ENCODE data around the gene CEP112. TPM values are rescaled to one million over a fixed set of nuclear protein-coding genes. Genes with fewer than 3 reads are reported as not detected.

The CEP112 gene
- total and polyA plus RNA-seq, 2 of the 8 experiments (the other 6 are each of a cell fraction or from before 2014, with no cell fraction given): 0.62 to 3.1 TPM

GRCh38 chr17:65753348-65753747 is 438.6 kb downstream of the CEP112 start (continued):
- TF ChIP-seq, protein P1, sequence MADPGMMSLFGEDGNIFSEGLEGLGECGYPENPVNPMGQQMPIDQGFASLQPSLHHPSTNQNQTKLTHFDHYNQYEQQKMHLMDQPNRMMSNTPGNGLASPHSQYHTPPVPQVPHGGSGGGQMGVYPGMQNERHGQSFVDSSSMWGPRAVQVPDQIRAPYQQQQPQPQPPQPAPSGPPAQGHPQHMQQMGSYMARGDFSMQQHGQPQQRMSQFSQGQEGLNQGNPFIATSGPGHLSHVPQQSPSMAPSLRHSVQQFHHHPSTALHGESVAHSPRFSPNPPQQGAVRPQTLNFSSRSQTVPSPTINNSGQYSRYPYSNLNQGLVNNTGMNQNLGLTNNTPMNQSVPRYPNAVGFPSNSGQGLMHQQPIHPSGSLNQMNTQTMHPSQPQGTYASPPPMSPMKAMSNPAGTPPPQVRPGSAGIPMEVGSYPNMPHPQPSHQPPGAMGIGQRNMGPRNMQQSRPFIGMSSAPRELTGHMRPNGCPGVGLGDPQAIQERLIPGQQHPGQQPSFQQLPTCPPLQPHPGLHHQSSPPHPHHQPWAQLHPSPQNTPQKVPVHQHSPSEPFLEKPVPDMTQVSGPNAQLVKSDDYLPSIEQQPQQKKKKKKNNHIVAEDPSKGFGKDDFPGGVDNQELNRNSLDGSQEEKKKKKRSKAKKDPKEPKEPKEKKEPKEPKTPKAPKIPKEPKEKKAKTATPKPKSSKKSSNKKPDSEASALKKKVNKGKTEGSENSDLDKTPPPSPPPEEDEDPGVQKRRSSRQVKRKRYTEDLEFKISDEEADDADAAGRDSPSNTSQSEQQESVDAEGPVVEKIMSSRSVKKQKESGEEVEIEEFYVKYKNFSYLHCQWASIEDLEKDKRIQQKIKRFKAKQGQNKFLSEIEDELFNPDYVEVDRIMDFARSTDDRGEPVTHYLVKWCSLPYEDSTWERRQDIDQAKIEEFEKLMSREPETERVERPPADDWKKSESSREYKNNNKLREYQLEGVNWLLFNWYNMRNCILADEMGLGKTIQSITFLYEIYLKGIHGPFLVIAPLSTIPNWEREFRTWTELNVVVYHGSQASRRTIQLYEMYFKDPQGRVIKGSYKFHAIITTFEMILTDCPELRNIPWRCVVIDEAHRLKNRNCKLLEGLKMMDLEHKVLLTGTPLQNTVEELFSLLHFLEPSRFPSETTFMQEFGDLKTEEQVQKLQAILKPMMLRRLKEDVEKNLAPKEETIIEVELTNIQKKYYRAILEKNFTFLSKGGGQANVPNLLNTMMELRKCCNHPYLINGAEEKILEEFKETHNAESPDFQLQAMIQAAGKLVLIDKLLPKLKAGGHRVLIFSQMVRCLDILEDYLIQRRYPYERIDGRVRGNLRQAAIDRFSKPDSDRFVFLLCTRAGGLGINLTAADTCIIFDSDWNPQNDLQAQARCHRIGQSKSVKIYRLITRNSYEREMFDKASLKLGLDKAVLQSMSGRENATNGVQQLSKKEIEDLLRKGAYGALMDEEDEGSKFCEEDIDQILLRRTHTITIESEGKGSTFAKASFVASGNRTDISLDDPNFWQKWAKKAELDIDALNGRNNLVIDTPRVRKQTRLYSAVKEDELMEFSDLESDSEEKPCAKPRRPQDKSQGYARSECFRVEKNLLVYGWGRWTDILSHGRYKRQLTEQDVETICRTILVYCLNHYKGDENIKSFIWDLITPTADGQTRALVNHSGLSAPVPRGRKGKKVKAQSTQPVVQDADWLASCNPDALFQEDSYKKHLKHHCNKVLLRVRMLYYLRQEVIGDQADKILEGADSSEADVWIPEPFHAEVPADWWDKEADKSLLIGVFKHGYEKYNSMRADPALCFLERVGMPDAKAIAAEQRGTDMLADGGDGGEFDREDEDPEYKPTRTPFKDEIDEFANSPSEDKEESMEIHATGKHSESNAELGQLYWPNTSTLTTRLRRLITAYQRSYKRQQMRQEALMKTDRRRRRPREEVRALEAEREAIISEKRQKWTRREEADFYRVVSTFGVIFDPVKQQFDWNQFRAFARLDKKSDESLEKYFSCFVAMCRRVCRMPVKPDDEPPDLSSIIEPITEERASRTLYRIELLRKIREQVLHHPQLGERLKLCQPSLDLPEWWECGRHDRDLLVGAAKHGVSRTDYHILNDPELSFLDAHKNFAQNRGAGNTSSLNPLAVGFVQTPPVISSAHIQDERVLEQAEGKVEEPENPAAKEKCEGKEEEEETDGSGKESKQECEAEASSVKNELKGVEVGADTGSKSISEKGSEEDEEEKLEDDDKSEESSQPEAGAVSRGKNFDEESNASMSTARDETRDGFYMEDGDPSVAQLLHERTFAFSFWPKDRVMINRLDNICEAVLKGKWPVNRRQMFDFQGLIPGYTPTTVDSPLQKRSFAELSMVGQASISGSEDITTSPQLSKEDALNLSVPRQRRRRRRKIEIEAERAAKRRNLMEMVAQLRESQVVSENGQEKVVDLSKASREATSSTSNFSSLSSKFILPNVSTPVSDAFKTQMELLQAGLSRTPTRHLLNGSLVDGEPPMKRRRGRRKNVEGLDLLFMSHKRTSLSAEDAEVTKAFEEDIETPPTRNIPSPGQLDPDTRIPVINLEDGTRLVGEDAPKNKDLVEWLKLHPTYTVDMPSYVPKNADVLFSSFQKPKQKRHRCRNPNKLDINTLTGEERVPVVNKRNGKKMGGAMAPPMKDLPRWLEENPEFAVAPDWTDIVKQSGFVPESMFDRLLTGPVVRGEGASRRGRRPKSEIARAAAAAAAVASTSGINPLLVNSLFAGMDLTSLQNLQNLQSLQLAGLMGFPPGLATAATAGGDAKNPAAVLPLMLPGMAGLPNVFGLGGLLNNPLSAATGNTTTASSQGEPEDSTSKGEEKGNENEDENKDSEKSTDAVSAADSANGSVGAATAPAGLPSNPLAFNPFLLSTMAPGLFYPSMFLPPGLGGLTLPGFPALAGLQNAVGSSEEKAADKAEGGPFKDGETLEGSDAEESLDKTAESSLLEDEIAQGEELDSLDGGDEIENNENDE (IDR thresholded peaks at IDR 0.05; ENCODE audit: insufficient replicate concordance, low read length): no peak
- TF ChIP-seq BRCA1 (IDR thresholded peaks at IDR 0.05; ENCODE audit: low read depth, low read length) (no peak), SIRT6 (IDR thresholded peaks at IDR 0.05; ENCODE audit: low read length) (no peak), SP4 (IDR thresholded peaks at IDR 0.05; ENCODE audit: low read length) (no peak), TBP (IDR thresholded peaks at IDR 0.05; ENCODE audit: low read depth, low read length) (no peak), PHF8 (conservative IDR thresholded peaks at IDR 0.05; ENCODE audit: low read depth, low read length) (no peak)

Data from H1 (cell line).